GM19463 (cell line): ENCODE measurements around the gene OSGIN1.

Source experiments
- ATAC-seq: cut with Tn5 transposase; IDR thresholded peaks from one replicate; pipeline ENCODE4 v1.9.1; 2021; ENCODE audit warnings: mild to moderate bottlenecking, moderate library complexity; ENCODE audit not compliant: unreplicated experiment

Gene OSGIN1

DNA sequence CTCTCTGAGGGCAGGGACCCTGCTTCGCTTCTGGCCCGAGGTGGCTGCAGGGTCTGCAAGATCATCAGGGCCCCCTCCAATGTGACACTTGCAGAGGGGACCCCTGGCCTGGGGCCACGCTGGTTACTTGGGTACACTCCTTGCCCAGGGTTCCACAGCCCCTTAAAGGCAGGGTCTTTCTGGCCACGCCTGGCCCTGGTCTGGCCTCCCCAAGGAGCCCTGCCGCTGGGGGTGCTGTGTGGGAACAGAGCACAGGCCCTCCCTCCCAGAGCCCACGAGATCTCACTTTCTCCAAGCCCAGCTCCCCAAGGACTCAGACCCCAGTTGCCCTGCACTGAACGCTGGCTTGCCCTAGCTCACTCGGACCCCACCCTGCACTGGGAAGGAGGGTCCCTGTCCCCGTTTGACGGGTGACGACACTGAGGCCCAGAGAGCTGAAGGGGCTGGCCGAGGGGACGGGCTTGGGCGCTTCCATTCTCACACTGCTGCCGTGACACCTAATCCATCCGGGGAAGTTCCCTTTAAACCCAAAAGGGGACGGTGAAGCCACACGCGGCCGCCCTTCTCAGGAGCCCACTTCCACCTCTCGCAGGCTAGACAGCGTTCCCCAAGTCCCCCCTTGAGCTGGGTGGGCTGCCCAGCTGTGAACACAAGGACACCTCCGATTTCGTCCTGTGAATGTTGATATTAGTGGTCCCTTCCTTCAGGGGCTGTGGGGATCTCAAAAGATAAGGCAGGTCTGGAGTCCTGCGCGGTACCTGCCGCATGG, 26.9 kb upstream of the OSGIN1 start:
- no peak for ATAC-seq

- peak; percentile 57 for ATAC-seq
Observed at GRCh38 chr16:83926726-83927397, 26.2 kb upstream of the OSGIN1 start.

DNA sequence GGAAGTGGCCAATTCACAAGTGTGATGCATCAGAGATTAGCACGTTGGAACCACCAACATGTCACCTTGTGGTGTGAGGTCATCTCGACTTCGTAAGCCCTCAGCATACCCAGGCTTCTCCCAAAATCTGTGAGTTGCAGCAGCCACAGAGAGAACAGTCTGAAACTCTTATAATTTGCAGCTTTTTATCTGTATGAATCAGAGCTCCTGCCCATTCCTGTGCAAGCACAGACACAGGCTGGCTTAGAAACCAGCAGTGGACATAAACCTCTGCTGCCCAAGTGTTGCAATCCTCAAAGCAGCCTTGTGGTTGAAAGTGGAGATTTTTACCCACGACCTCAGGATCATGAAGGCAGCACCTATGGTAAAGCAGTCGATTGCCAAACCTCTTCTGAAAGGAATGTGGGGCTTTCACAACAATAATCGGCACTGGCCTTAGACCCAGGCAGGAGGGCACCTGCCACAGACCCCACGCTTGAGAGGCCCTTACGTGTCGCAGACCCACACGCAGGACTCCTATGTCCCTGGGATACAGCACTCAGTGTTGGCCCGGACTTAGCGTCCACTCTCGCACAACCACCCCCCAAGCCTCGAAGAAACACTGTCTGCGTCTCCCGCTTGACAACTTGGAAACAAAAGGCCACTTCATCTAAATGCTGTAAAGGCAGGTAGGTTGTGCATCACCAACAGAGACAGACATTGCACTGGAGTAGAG, 24.5 kb upstream of the OSGIN1 start:
- no peak for ATAC-seq

DNA sequence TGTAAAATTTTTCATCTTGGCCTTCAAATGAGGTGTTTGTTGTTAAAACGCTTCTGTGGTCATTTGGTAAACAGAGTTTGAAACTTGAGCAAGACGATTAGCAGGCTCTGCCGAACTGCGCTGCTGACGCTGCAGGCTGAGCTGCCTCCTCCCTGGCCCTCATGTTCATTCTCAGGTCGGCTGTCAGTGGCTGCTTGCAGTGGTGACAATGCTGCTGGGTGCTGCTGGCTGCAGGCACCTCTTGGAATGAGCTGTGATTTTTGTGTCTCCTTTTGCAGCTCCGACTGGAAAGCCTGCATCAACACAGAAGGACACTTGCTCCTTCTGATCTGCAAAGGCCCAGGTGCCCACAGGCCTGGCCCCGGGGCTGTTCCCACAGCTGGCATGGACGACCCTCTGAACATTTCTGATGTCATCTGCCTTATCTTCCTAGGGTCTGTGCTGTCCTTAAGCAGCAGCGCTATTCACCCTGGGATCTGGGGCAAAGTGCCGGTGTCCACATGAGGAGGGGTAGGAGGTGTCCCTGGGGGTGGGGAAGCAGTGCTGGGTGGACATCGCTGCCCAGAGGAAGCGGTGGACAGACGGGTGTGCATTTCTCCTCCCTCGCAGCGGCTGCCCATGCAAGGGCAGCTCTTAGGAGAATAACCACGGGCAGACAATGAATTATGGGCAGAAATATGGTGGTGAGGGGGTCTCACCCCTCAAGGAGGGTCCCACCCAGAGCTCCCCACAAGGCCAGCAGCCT, 23.1 kb upstream of the OSGIN1 start:
- ATAC-seq: no peak

DNA sequence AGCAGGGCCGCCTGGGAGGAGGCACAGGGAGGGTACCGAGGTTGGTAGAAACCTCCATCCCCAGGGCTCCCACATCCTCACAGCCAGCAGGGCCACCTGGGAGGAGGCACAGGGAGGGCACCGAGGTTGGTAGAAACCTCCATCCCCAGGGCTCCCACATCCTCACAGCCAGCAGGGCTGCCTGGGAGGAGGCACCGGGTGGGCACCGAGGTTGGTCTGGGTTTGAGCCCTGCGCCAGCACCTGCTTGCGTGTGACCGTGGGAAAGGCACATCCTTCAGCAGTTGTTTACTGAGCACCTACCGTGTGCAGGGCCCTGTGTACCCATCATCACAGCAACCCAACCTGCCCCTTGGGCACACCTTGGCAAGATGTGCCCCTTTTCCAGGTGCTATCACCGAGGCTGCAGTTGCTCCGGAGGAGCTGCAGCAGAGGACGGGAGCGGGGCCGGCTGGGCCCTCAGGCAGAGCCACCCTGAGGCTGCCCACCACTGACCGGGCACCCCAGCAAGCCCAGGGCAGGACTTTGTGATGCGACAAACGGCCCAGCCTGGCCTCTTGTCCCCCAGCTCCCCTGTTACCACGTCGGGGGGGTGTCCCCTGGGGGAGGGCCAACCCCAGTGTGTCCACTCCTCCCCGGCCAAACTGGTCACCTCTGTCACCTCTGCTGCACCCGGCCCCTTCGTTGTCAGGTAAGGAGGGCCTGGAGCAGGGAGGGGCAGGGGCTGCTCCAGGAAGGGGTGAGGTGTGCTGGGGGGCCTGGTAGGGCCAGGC, 22.1 kb upstream of the OSGIN1 start:
- ATAC-seq: no peak

GRCh38 chr16:83931556-83931955, 21.5 kb upstream of the OSGIN1 start:
- no peak for ATAC-seq

DNA sequence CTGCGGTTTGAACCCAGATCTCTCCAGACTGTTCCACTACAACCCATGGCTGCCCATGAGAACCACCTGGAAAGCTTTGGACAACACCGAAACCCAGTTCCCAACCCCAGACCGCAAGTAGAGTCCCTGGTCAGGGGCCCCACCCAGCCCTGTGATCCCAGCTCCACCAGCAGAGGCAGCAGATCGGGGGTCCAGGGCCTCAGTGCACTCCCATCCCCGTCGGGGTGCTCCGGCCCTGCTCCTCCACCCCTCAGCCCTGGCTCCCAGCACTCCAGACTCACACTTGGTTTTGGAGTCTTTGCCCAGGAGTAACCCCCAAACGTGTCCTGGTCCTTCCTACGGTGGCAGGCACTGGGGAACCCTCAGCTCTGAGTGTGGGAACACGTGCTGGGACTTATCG, 20.7 kb upstream of the OSGIN1 start:
- no peak for ATAC-seq

DNA sequence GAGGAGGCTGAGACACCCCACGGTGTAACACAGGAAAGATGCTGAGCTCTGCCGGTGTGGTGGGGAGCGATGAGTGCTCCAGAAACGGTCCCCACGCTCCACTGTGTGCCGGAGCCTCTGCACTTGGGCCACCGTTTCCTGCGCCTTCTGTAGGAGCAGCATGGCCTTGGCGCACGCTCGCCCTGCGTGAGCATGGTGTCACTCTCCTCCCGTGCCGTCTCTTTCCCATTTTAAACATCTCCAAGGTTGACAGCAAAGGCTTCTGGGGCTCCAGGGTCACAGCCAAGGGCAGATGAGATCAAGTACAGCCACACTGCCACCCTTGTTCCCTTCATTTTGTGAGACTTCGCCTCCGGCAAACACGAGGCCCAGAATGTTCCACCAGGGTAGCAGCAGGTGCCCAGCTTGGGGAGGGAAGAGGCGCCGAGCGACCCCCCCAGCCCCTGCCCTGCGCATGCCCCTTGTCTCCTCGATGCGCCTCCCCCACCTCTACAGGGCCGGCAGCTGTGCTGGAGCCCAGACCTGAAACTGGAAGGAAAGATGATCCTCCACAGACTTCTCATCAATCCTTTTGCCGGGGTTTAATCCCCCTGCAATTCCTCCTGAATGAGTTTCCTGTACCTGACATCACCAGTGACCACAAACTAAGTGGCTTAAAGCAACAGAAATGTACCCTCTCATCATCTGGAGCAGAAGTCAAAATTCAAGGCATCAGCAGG, 19.9 kb upstream of the OSGIN1 start:
- ATAC-seq: no peak

DNA sequence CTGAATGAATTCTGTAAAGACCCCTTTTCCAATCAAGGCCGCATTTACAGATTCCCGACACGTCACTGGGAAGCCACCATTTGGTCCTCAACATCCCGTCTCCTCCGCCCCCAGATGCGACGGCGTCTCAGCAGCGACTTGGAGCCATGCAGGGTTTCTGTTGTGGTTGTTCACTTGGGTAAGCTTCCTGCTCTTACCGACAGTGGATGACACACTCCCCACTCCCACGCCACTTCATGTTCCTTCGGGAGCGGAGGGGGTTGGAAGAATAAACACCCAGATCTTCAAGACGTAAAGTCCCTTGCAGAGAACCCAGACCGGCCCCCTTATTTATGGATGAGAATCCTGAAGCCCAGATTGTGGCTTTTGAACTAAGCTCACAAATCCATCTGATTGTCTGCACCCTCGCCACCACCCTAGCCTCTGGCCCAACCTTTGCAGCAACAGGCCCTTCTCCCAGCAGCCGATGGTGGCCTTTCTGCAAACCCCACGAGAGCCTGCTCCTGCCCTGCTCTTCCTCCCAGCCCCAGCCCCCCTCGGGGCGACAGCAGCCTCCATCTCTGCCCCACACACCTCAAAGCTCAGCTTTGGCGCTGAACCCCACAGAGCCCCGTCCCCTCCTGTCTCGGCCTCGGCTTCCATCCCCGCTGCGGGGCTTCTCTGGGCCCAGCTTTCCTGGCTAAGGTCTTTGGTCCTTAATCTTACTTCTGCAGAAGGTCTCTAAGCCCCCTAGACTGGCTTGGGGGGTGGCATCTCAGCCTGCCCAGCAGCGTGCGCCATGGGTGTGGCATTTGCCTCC, 19.0 kb upstream of the OSGIN1 start:
- ATAC-seq: no peak

GRCh38 chr16:83934684-83934977, 18.4 kb upstream of the OSGIN1 start:
- no peak for ATAC-seq

GRCh38 chr16:83935005-83935857, 17.8 kb upstream of the OSGIN1 start:
- no peak for ATAC-seq

- no peak for ATAC-seq
Observed at GRCh38 chr16:83935858-83936255, 17.2 kb upstream of the OSGIN1 start.

DNA sequence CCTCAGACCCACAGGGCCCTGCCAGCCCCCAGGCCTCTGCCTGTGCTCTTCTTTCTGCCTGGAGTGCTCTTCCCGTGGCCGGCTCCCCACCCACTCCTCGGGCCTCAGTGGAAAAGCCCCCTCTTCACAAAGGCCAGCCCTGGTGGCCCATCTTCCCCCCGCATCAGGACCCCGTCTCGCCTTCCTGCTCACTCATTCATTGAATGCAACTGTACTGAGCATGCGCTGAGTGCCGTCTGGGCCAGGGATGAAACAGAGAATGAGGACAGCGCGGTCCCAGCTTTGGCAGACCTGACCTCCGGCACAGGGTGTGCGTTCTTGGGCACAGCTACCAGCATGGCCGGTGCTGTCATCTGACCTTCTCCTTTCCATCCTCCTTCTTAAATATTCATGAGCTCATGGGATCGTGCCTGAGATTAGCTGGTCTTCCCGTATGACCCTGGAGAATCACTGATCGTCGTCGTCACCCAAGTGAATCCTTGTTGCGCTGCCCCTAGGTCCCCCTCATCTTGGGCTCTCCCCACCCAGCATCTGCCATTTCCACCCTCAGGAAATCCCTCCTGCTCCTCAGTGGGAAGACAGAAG, 16.4 kb upstream of the OSGIN1 start:
- ATAC-seq: no peak

- no peak for ATAC-seq
Observed at GRCh38 chr16:83937267-83937666, 15.8 kb upstream of the OSGIN1 start.

DNA sequence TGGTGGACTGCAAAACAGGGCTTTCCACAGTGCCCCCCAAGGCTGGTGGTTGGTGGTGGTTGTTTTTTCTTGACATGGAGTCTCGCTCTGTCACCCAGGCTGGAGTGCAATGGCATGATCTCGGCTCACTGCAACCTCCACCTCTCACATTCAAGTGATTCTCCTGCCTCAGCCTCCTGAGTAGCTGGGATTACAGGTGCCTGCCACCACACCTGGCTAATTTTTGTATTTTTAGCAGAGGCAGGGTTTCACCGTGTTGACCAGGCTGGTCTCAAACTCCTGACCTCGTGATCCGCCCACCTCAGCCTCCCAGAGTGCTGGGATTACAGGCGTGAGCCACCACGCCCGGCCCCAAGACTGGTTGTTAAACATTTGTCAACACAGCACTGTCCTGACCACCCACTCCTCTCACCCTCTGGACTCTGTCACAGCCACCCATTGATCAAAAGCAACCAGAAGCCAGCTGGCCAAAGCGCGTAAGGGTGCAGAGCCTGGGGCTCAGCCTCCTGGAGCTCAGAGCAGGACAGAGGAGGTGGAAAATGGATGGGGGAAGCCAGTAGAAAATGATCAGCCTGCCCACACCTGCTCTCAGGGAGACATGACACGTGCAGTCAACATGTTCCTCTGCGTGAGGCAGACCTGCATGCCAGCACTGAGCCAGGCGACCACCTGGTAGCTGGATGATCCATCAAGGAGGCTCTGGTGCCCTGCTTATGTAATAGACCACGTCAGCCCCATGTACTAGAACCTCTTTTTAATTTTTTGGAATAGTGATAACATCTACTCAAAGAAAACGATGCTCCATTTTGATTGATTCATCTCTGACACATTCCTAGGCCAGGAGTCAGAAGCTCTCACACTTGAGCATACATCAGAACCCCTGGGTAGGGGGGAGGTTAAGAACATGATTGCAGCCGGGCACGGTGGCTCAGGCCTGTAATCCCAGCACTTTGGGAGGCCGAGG, 14.8 kb upstream of the OSGIN1 start:
- ATAC-seq: no peak

DNA sequence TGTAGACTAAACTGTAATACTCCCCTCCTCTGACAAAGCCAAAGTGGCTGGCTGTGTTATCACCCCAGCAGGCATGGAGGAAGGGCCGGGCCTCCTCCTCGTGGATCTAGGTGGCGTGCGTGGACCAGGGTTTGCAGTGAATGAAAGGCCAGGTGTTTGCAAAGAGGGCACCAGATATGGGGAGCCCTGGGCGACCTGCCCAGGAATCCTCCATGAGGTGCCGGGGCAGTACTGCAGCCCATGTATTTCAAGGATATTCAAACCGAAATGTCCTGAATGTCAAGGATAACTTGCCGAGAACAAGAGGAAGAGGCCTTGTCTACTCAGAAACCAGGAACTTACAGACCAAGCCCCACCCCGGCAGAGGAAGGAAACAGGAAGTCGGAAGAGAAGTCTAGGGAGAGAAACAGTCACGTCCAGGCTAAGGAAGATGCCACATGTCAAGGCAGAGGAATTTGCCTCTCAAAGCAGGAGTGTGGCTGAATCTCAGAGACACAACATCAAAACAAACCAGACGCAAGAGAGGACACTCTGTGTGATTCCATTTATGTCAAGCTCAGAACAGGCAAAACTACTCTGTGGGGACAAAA, 13.7 kb upstream of the OSGIN1 start:
- ATAC-seq: no peak
